Esophagus muscularis mucosa (tissue), 4 donors: ENCODE data around the gene CTNNA3. TPM values are rescaled to one million over a fixed set of nuclear protein-coding genes. Genes with fewer than 3 reads are reported as not detected.

Source experiments
- DNase-seq: peaks from one replicate; pipeline ENCODE4 v3.0.0-alpha.2; 2017; ENCODE audit errors: extremely low spot score
- H3K27ac ChIP-seq, 4 donors: fragments of 200-600 bp; sonication (generic); replicated peaks in 1 of 4; 1 replicate in 3 of 4; 2 replicates in 1 of 4; pipeline ENCODE4 v1.5.1; 2016 to 2019; ENCODE audit warnings: mild to moderate bottlenecking in 1 of 4
- H3K27me3 ChIP-seq, 4 donors: fragments of 200-600 bp; sonication (generic); one replicate each; pipeline versions ENCODE4 v1.5.1 to v1.6.0; 2016 to 2019
- H3K36me3 ChIP-seq, 4 donors: fragments of 200-600 bp; sonication (generic); one replicate each; pipeline ENCODE4 v1.5.1; 2016 to 2019
- H3K4me1 ChIP-seq, 4 donors: fragments of 200-600 bp; sonication (generic); one replicate each; pipeline ENCODE4 v1.5.1; 2016 to 2019
- H3K4me3 ChIP-seq, 4 donors: fragments of 200-600 bp; sonication (generic); 1 replicate in 2 of 4; 2 replicates in 2 of 4; pipeline ENCODE4 v1.5.1; 2016 to 2019; ENCODE audit warnings: mild to moderate bottlenecking in 4 of 4, moderate library complexity in 1 of 4
- H3K9me3 ChIP-seq, 4 donors: fragments of 200-600 bp; sonication (generic); 1 replicate in 3 of 4; 2 replicates in 1 of 4; pipeline ENCODE4 v1.5.1; 2016 to 2019
- EP300 ChIP-seq: sonication (generic); formaldehyde crosslinking; IDR thresholded peaks from one replicate; pipeline ENCODE4 v1.6.1; 2017; ENCODE audit warnings: antibody characterized with exemption
- POLR2A ChIP-seq: fragments of 450-650 bp; IDR thresholded peaks from one replicate; pipeline ENCODE4 v1.6.1; 2017; ENCODE audit warnings: antibody characterized with exemption, moderate library complexity, mild to moderate bottlenecking, low read depth
- POLR2AphosphoS5 ChIP-seq, 2 donors: sonication (generic); formaldehyde crosslinking; IDR thresholded peaks; one replicate each; pipeline ENCODE4 v1.6.1; 2017; ENCODE audit warnings: antibody characterized with exemption in 2 of 2
- WGBS: methylation state at CpG from one replicate; pipeline ENCODE4 v1.1.5; 2018; 5-methylcytosine and 5-hydroxymethylcytosine counted together
- intact Hi-C: fragments of 100-400 bp; cut with DNase I; formaldehyde crosslinking; loops from one replicate; pipeline ENCODE4 v1.15.1; 2023
- total RNA-seq, 4 donors: library from RNA; depleted of rRNA; stranded (reverse); fragments of >200 nt; gene quantifications; one replicate each; pipeline versions ENCODE4 v1.1.0 to v1.2.1, GENCODE V29; 2016
- TF ChIP-seq, protein P1 (sequence below), 3 experiments: fragments of 200-600 bp in 2 of 3; fragments of 450-650 bp in 1 of 3; sonication (generic) in 2 of 3; IDR thresholded peaks; one replicate each; pipeline ENCODE4 v1.5.1; 2017 to 2019; ENCODE audit warnings: antibody characterized with exemption in 3 of 3, mild to moderate bottlenecking in 2 of 3, moderate library complexity in 1 of 3

Gene CTNNA3
- total RNA-seq, 4 donors from 2014 or later: 5.1 to 27.8 (median 17.6) TPM

DNA sequence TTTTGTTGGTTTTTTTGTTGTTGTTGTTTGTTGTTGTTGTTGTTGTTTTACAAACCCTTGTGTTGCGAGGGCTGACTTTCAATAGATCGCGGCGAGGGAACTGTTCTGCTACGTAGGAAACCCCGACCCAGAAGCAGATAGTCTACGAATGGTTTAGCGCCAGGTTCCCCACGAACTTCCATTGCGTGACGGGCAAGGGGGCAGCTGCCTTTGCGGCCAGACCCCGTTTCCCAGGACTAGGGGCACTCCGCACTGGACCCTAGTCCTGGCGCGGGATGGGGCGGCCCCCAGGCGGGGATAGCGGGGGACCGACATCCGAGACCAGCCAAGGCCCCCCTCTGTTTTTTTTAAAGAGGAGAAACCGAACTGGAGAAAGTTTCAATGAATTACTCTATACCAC lies 650.6 kb downstream of the CTNNA3 start:
- Histone ChIP-seq H3K27ac (no peak overlapping the region), H3K4me1 (no peaks in the 10 kb centered on the region), H3K9me3 (no peaks in the 10 kb centered on the region), H3K27me3 (no peaks in the 10 kb centered on the region), H3K36me3 (no peaks in the 10 kb centered on the region), H3K4me3 (no peak overlapping the region)
- intact Hi-C loops: no loop called here
- DNase-seq: no peak
- 95% methylated on average over 20 of the region's 22 CpGs for WGBS
- TF ChIP-seq EP300 (no peak), POLR2AphosphoS5 (IDR thresholded peaks at IDR 0.05) (no peak), POLR2A (no peak)
- TF ChIP-seq, protein P1, sequence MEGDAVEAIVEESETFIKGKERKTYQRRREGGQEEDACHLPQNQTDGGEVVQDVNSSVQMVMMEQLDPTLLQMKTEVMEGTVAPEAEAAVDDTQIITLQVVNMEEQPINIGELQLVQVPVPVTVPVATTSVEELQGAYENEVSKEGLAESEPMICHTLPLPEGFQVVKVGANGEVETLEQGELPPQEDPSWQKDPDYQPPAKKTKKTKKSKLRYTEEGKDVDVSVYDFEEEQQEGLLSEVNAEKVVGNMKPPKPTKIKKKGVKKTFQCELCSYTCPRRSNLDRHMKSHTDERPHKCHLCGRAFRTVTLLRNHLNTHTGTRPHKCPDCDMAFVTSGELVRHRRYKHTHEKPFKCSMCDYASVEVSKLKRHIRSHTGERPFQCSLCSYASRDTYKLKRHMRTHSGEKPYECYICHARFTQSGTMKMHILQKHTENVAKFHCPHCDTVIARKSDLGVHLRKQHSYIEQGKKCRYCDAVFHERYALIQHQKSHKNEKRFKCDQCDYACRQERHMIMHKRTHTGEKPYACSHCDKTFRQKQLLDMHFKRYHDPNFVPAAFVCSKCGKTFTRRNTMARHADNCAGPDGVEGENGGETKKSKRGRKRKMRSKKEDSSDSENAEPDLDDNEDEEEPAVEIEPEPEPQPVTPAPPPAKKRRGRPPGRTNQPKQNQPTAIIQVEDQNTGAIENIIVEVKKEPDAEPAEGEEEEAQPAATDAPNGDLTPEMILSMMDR (IDR thresholded peaks at IDR 0.05): no peak

DNA sequence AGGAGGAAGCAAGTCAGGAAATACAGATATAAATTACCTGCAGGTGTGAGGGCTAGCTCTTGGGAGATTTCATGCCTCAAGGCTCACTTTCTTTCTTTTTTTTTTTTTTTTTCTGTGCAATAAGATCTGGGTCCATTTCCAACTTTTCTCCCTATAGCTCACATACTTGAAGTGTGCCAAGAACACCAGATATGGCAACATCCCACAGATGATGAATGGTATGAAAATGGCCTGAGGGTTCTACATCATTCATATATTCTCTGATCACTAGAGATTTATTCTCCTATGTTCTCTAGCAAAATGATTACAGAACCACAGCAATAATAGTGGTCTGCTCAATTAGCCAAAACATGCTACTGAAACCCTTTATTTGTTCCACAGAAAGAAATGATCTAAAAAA lies 653.0 kb downstream of the CTNNA3 start:
- H3K36me3 ChIP-seq: no peaks in the 10 kb centered on the region
- H3K9me3 ChIP-seq: no peaks in the 10 kb centered on the region
- TF ChIP-seq EP300 (no peak), POLR2A (no peak), POLR2AphosphoS5 (IDR thresholded peaks at IDR 0.05) (no peak)
- TF ChIP-seq, protein P1 (IDR thresholded peaks at IDR 0.05): no peak
- no peak for DNase-seq
- no peak overlapping the region for H3K27ac ChIP-seq
- H3K4me3 ChIP-seq: no peak overlapping the region
- intact Hi-C loops: no loop called here
- no peaks in the 10 kb centered on the region for H3K27me3 ChIP-seq
- no peaks in the 10 kb centered on the region for H3K4me1 ChIP-seq

DNA sequence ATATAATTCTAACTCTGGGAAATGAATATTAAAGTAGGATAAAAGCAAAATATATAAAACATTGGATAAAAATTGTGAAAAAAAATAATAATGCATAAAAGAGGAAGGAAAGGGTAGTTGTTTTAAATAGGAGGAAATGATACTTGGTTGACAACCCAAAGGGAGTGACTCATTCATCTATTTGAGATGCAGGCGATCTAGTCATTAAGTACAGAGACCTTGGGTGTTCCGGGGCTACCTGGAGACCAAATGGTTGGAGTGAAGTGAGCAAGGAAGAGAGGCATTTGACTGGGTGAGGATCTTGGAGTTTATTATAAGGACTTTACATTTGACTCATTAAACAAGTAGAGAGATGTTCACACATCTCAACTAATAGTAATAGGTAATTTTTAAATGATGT lies 659.2 kb downstream of the CTNNA3 start:
- H3K4me3 ChIP-seq: no peak overlapping the region
- no peak for TF ChIP-seq POLR2A
- TF ChIP-seq, protein P1 (IDR thresholded peaks at IDR 0.05): no peak
- TF ChIP-seq EP300: no peak
- no peak for TF ChIP-seq POLR2AphosphoS5 (IDR thresholded peaks at IDR 0.05)
- H3K9me3 ChIP-seq: no peaks in the 10 kb centered on the region
- no peaks in the 10 kb centered on the region for H3K27me3 ChIP-seq
- H3K27ac ChIP-seq: no peak overlapping the region
- H3K36me3 ChIP-seq: no peaks in the 10 kb centered on the region
- intact Hi-C loops: no loop called here
- no peaks in the 10 kb centered on the region for H3K4me1 ChIP-seq
- no peak for DNase-seq
- 65% methylated on average over 2 of the region's 2 CpGs for WGBS

DNA sequence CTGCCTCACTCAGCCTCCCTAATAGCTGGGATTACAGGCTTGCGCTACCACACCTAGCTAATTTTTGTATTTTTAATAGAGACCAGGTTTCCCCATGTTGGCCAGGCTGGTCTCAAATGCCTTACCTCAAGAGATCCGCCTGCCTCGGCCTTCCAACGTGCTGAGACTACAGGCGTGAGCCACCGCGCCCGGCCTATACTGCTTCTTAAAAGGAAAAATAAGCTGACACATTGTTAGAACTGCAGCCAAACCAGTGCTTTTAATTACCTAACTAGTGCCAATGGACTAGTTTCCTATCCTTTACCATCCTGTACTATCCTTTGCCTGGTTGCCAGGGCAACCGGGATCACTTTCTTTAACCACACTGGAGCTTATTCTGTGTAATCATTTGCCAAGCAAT lies 662.1 kb downstream of the CTNNA3 start:
- 91% methylated on average over 9 of the region's 9 CpGs for WGBS
- H3K4me1 ChIP-seq: peaks cover 0 to 6% (median 0%) of the 10 kb centered on the region in 4 donors
- no peaks in the 10 kb centered on the region for H3K9me3 ChIP-seq
- H3K36me3 ChIP-seq: no peaks in the 10 kb centered on the region
- no peak for DNase-seq
- no peaks in the 10 kb centered on the region for H3K27me3 ChIP-seq
- no peak overlapping the region for H3K27ac ChIP-seq
- TF ChIP-seq POLR2A (no peak), POLR2AphosphoS5 (IDR thresholded peaks at IDR 0.05) (no peak), EP300 (no peak)
- TF ChIP-seq, protein P1 (IDR thresholded peaks at IDR 0.05): no peak
- intact Hi-C loops: no loop called here
- H3K4me3 ChIP-seq: no peak overlapping the region

DNA sequence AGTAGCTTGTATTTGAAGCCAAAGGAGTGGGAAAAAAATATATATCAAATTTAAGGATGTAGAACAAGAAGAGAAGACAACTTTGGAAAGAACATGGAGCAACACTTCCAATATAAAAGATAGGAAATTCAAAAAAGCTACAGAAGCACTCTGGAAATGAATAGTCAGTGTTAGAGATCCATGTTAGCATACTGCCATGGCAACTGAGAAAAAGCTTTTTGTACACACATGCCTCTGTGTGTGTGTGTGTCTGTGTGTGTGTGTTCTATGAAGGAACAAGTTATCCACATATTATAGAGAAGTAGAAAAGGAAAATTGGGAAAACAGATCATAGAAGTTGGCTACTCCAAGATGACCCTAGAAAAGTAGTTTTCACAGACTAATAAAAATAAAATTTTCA lies 673.9 kb downstream of the CTNNA3 start:
- Histone ChIP-seq H3K36me3 (no peaks in the 10 kb centered on the region), H3K4me3 (no peak overlapping the region), H3K27me3 (no peaks in the 10 kb centered on the region), H3K4me1 (no peaks in the 10 kb centered on the region), H3K9me3 (no peaks in the 10 kb centered on the region), H3K27ac (no peak overlapping the region)
- intact Hi-C loops: no loop called here
- no peak for DNase-seq
- TF ChIP-seq POLR2A (no peak), POLR2AphosphoS5 (IDR thresholded peaks at IDR 0.05) (no peak)
